ENCODE results near the gene GFM1. TPM values are rescaled to one million over a fixed set of nuclear protein-coding genes. Genes with fewer than 3 reads are reported as not detected.

GFM1 gene
- total RNA-seq, 1 donor from 2014 or later: 60.1 TPM

- intact Hi-C loops (cut with DNase I): no loop called here
- DNase-seq (ENCODE audit: missing footprints) (no peak), ATAC-seq (peak; percentile 87)
Observed at GRCh38 chr3:158713094-158713499, 68.8 kb downstream of the GFM1 start.

DNA sequence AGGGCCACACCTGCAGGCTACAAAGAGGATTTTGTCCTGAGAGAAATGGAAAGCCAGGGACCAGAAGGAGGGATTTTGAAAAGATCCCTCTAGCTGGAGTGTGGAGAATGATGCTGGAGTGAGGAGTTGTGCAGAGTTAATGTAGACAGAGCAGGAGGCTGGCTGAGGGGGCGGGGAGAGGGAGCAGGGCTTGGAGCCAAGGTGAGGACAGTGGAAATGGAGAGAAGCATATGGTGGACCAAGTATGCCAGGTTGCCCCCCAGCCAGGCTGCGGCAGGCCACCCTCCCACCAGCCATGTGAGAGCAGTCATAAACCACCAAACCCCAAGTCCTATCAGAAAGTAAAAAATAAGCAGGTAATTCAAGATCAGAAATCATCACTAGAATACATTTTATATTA lies 73.2 kb downstream of the GFM1 start:
- intact Hi-C loops (cut with DNase I): no loop called here
- no peak for ATAC-seq
- no peak for DNase-seq (ENCODE audit: missing footprints)

DNA sequence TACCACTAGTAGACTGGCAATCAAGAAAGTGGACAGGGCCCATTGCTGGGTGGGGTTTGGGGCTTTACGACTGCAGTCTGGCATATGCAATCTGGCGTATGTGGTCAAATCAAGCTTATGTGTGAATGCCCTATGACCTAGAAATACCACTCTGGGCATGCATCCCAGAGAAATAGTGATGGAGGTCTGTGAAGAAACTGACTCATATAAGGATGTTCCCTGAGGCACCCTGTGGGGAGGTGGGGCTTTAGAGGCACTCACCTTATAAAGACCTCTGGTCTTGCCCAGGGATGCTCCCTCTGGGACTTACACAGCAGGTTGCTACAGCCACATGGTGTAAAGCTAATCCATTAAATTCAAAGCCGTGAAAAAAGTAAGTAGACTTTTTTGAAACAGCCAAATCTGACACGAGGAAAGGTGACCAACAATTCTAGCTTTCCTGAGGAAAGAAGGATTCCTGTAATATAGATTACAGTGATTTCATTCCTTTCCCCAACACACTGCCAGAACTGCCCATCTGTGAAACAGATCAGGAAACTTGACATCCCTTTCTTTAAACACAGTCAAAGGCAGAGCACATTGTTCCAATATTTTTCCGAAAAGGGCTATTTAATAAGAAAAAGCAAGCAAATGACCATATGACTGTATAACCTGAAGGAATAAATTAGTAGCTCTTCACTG lies 74.3 kb downstream of the GFM1 start:
- intact Hi-C loops (cut with DNase I): no loop called here
- ATAC-seq (peak; percentile 7), DNase-seq (ENCODE audit: missing footprints) (no peak)

GRCh38 chr3:158722108-158722507 lies 77.8 kb downstream of the GFM1 start:
- intact Hi-C loops (cut with DNase I): loop anchor here (10.0 kb wide), 1 partner anchor 47 kb away; the partner anchor contains the start of gene LXN
- ATAC-seq: no peak

GRCh38 chr3:158723991-158724390 lies 79.7 kb downstream of the GFM1 start:
- DNase-seq (ENCODE audit: missing footprints): no peak
- no peak for ATAC-seq
- intact Hi-C loops (cut with DNase I): loop anchor here (10.0 kb wide), 1 partner anchor 49 kb away; the partner anchor contains the start of gene LXN

More at GRCh38 chr3:158722108-158722507, 77.8 kb downstream of the GFM1 start:
- DNase-seq (ENCODE audit: missing footprints): no peak

- DNase-seq (ENCODE audit: missing footprints) (no peak), ATAC-seq (peak; percentile 74)
- intact Hi-C loops (cut with DNase I): loop anchor here (10.0 kb wide), 1 partner anchor 51 kb away; the partner anchor contains the start of gene LXN
Observed at GRCh38 chr3:158725348-158726011, 81.2 kb downstream of the GFM1 start.

DNA sequence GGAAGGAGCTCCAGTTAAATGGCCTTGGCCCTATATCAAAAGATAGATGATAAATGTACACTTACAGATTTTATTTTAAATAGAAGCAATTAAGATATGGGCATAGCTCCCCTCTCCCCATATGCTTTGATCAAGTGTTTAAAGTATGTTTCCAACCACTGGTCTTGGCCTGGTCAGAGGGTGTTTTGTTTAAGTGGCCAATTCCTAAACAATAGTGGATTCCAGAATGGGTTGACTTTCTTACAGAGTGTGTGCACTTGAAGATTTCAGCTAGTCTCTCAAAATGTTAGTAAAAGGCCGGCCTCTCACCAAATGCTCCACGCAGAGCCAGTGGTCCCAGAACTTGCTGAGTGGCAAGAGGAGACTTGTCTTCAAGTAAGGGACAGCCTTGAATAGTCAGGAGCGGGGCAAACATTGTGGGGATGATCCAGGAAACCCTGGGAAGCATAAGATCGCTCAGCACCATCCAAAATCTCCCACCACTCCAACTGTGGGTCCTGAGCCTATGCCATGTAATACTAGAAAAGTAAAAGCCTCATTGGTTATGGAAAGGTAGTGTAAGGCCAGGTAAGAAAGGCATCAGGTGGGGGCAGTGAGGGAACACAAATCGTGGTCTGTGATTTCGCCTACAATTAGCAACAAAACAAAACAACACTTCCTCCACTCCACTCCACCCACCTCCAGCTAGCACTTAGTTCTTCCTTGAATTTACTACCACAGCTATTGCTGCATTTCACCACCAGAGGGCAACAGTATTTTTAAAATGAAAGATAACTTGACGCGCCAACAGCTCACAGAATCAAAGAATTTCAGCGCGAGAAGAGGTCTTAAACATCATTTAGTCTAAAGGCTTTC lies 83.1 kb downstream of the GFM1 start:
- DNase-seq (ENCODE audit: missing footprints) (no peak), ATAC-seq (peak; percentile 11)
- intact Hi-C loops (cut with DNase I): loop anchor here (1.0 to 10.0 kb wide), 2 partner anchors 53 to 64 kb away; partner anchors contain the start of gene LXN

GRCh38 chr3:158728061-158728377 lies 83.7 kb downstream of the GFM1 start:
- intact Hi-C loops (cut with DNase I): loop anchor here (10.0 kb wide), 1 partner anchor 53 kb away; the partner anchor contains the start of gene LXN
- ATAC-seq: no peak
- DNase-seq (ENCODE audit: missing footprints): no peak

GRCh38 chr3:158728851-158729250 lies 84.5 kb downstream of the GFM1 start:
- DNase-seq (ENCODE audit: missing footprints) (no peak), ATAC-seq (no peak)
- intact Hi-C loops (cut with DNase I): loop anchor here (10.0 kb wide), 1 partner anchor 54 kb away; the partner anchor contains the start of gene LXN

- ATAC-seq (no peak), DNase-seq (ENCODE audit: missing footprints) (no peak)
- intact Hi-C loops (cut with DNase I): loop anchor here (5.0 kb wide), 1 partner anchor 41 kb away; no protein-coding TSS in a partner anchor
Observed at GRCh38 chr3:158731486-158731885, 87.2 kb downstream of the GFM1 start.

DNA sequence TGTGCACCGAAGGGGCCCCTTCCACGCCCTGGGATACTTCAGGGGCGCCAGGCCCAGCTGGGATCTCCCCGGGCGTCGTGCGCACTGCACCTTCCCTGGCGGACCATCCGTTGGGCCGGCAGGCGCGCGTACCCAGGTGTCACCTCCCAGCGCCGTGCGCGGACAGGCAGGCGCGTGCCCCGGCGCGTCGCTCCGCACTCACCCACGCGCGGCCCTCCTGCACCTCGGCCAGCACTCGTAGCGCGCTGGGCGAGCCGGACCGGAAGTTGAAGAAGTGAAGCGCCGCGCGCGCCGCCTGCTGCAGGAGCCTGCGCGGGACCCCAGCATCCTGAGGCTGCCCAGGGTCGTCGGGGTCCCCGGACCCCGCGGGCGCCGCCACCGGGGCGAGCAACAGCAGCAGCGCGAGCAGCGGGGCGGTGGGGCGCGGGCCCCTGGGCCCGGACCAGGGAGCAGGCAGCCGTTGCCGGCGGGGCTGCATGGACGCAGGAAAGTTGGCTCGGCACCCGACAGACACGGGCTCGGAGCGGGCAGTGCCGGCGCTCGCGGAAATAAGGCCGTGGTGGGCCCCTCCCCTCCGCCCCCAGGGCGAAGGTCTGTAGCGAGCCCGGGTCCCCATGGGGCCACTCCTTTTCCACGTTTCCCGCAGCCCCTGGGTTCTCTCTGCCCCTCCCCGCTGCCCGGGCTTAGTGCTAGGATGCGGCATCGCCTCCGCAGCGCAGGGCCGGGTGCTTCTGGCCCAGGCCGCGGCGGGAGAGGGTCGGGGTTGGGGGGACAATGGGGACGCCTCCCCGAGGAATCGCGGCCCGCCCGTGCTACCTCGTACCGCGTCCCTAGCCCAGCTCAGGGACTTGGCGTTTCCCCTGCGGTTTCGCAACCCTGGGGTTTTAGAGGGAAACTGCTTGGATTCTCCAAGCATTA lies 87.9 kb downstream of the GFM1 start, which contains the start of gene RARRES1:
Gene RARRES1, minus strand, starts transcription at position 520 of the 918 bp plus-strand sequence. Its CDS starts 42 bp downstream, at position 478.
- intact Hi-C loops (cut with DNase I): loop anchor here (5.0 kb wide), 1 partner anchor 40 kb away; no protein-coding TSS in a partner anchor
- DNase-seq (ENCODE audit: missing footprints): peak; percentile 94
- ATAC-seq: peak; percentile 75

DNA sequence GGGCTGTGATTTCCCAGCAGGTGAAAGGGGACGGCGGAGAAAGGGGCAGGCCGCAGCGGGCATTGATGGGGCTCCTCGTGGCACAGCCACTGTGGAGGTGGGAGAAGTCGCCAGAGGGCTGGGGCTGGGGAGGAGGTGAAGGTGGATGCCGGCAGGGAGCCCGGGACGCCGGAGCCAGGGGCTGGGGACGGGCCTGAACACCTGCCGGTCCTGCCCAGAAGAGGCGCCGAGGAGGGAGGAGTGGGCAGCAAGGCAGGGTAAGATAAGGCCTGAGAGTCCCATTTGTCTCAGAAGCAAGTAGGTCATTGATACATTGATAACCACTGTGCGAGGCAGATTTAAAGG lies 88.5 kb downstream of the GFM1 start:
- ATAC-seq (no peak), DNase-seq (ENCODE audit: missing footprints) (no peak)
- intact Hi-C loops (cut with DNase I): loop anchor here (5.0 kb wide), 1 partner anchor 39 kb away; no protein-coding TSS in a partner anchor

DNA sequence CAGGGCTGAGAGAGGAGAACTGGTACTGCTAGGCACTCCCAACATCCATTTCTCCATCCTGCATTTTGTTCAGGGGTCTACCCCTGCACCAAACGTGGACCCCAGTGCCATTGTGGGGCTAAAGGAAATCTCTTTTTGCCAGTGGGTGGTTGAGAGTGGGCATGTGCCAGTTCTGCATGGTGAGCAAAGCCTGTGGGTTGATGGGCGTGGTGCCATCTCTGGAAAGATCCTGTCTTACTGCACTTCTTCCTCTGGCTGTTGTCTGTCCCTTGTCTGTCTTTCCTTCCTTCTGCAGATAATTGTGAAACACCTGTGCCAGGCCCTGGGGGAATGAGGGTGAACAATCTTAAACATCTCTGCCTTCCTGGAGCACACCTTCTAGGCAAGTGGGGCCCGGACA lies 89.3 kb downstream of the GFM1 start:
- intact Hi-C loops (cut with DNase I): loop anchor here (5.0 kb wide), 1 partner anchor 39 kb away; no protein-coding TSS in a partner anchor
- ATAC-seq (no peak), DNase-seq (ENCODE audit: missing footprints) (no peak)

GRCh38 chr3:158735296-158736033 lies 91.1 kb downstream of the GFM1 start:
- intact Hi-C loops (cut with DNase I): no loop called here
- DNase-seq (ENCODE audit: missing footprints) (no peak), ATAC-seq (no peak)

DNA sequence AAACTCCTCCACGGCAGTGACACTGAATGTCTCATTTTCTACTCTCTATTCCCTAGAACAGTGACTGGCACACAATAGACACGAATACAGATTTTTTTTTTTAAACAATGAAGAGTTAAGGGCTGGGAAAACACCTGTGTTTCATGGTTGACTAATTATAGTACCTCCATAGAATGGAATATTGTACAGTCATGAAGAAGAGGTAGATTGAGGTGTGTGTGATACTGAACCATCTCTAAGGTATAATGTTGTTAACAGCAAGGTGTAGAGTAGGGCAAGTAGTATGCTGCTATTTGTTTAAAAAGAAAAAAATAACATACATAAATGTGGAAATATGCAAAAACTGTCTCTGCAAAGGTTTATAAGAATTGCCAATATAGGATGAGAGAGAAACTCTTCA lies 93.1 kb downstream of the GFM1 start:
- intact Hi-C loops (cut with DNase I): no loop called here
- DNase-seq (ENCODE audit: missing footprints) (no peak), ATAC-seq (no peak)

DNA sequence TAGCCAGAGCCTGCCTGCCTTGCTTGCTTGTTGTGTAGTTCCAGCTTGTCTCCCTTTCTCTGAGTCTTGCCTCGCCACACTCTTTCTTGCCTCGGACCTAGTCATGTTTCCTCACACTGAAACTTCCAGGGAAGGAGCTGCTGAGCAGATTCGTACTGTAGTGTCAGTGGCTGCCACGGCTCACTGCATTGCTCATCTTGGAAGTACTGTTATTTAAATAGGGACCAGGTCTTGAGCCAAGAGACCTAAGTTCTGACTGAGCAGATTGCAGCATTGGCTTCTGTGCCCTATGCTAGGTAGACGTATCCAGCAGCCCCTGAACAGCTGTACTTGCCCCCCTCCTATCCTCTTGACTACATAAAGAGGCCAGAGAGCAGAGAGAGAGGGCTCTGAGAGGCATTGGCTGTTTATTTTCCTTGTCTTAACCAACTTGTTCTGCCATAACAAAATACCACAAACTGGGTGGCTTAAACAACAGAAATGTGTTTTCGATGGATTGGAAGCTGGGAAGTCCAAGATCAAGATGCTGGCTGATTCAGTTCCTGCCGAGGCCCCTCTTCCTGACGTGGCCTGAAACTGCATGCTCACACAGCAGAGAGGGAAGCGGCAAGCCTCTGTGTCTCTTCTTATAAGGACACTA lies 93.8 kb downstream of the GFM1 start:
- no peak for ATAC-seq
- intact Hi-C loops (cut with DNase I): no loop called here

DNA sequence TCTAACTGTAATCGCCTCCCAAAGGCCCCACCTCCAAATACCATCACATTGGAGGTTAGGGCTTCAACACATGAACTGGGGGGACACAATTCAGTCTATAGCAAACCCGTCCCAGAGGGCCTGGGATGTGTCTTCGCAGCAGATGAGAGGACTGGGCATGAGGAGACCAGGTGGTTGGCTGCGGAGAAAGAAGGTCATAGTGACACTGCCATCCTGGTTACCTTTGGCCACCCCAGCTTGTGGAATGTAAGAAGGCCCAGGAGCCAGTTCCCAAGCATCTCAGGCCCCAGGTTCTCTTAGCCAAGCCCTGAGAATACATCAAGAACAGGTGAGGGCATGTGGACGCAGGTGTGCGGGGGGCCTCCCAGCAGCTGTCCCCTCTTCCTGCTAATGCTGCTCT lies 94.3 kb downstream of the GFM1 start:
- intact Hi-C loops (cut with DNase I): no loop called here
- ATAC-seq (no peak), DNase-seq (ENCODE audit: missing footprints) (no peak)

More for the DNA sequence above, 93.8 kb downstream of the GFM1 start:
- no peak for DNase-seq (ENCODE audit: missing footprints)

Data from Right ventricle myocardium inferior (tissue), 1 donor.